GM19463 (cell line): Measurements from ENCODE around the gene HLA-DQB2.
"Not testable (repeated sequence)": the region's sequence is repeated elsewhere in the genome, so short reads cannot be mapped to it uniquely, and the experiment has no call there.

Source experiments
- ATAC-seq: cut with Tn5 transposase; IDR thresholded peaks from one replicate; pipeline ENCODE4 v1.9.1; 2021; ENCODE audit warnings: mild to moderate bottlenecking, moderate library complexity; ENCODE audit not compliant: unreplicated experiment

HLA-DQB2 gene

DNA sequence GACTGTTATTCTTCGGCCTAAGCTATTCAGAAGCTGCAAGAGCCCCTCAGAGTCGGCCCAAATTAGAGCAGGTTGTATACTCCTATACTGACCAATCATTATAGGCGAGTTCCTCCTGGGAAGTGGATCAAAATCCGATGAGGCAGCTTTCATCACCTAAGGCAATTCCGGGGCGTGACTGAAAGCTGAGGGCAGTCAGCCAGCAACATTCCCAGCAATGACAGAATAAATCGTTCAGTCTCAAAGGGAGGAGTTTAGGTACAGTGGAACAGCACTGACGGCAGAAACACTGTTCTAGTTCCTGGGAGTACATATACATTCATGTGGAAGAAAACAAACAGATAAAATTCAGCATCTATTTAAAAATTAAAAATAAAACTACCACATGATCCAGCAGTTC, 10.8 kb downstream of the HLA-DQB2 start:
- no peak for ATAC-seq

DNA sequence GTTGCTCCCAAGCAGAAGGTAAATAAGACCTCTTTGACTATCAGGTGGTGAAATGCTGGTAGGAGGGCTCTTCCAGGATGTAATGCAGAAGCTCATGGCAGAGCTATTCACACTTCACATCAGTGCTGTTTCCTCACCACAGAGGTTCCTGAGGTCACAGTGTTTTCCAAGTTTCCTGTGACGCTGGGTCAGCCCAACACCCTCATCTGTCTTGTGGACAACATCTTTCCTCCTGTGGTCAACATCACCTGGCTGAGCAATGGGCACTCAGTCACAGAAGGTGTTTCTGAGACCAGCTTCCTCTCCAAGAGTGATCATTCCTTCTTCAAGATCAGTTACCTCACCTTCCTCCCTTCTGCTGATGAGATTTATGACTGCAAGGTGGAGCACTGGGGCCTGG, 17.7 kb downstream of the HLA-DQB2 start:
- ATAC-seq = not testable (repeated sequence)

DNA sequence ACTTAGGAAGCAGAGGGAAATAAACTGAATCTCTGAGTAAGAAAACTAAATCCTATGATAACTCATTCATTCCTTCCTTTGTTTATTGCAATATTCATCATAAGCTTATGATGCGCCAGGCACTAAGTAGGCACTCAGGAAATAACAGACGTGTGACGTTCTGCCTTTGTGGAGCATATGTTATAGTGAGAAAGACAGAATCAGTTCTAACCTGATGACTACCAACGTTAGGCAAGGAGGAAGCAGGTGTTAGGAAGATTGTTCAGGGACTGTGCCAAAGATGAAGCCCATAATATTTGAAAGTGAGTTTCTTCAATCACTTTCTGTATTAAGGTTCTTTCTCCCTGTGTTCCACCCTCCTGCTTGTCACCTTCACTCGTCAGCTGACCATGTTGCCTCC, 18.6 kb downstream of the HLA-DQB2 start:
- ATAC-seq = no peak

DNA sequence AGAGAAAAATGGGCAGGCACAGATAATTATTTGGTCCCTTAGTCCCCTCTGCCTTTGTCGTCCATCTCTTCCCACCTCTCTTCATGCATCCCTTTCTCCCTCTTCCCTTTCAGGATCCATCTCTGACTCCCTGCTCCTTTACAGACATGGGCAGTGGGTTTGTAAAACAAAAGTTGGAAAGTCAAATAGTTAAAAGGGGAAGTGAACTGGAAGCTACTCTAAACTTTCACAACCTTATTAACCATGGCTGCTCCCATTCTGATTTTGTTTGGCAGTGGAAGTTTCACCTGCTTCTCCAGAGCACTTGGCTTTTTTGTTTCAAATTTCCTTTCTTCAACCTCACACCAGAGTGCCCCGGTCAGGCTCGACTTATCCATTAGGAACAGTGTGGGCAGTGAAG, 21.0 kb downstream of the HLA-DQB2 start:
- no peak for ATAC-seq

DNA sequence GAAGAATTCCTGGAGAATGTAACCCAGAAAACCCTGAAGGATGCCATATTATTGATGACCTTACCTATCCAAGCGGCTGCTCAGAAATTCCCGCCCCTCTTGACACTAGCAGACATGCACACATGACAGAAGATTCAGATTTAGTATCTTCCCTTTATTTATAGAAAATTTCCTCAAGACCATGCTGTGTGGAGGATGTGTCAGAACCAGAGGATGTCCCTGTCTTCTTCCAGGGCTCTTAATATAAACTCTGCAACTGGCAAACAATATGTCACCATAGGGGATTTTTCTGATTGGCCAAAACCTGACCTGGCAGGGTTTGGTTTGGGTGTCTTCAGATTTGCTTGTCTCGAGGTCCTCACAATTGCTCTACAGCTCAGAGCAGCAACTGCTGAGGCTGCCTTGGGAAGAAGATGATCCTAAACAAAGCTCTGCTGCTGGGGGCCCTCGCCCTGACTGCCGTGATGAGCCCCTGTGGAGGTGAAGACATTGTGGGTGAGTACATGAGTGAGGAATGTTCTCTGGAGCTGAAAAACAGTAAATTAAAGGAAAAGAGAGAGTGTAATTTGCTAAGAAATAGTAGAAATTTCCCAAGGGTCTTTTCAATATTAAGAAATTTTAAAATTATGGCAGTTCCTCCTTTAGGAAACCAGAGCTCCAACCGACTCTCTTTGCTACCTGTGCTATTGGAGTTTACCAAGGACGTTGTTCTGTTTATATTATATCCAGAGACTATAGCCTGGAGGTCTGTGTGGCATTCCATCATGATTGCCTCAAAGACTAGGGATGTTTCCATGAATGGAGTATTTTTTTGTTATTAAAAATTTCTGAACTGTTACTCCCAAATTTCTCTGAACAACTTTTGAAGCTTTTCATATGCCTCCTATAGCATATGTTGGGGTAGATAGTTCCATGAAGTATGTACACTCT, 22.0 kb downstream of the HLA-DQB2 start, which contains the start of gene HLA-DQA2:
HLA-DQA2 (plus strand) TSS at position 361 of the 930 bp plus-strand sequence; CDS start at position 414, 53 bp downstream.
- ATAC-seq = no peak

DNA sequence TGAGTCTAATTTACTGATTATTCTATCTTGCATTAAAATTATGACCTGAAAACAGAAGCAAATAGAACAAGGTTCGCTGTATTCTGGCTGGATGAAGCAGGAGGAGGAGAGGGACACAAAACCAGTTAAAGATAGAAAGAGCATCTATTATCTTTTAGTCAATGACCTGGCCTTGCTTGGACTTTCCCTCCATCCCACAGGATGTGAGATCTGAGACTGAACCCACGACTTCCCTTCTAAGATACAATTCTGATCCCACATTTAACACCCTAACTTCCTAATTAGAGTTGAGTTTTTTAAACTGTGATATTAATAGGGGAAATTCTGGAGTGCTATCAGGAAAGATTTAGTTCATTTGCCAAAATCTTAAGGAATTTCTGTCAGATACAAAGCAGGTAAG, 25.2 kb downstream of the HLA-DQB2 start:
- ATAC-seq = no peak

DNA sequence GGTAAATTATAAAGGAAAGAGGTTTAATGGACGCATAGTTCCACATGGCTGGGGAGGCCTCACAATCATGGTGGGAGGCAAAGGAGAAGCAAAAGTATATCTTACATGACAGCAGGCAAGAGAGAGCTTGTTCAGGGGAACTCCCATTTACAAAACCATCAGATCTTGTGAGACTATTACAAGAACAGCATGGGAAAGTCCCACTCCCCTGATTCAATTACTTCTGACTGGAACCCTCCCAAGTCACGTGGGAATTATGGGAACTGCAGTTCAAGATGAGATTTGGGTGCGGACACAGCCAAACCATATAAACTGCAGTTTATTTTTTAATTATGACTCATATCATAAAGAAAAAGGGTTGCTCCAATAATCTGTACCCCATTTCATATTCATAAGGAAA, 44.5 kb downstream of the HLA-DQB2 start:
- ATAC-seq = no peak

DNA sequence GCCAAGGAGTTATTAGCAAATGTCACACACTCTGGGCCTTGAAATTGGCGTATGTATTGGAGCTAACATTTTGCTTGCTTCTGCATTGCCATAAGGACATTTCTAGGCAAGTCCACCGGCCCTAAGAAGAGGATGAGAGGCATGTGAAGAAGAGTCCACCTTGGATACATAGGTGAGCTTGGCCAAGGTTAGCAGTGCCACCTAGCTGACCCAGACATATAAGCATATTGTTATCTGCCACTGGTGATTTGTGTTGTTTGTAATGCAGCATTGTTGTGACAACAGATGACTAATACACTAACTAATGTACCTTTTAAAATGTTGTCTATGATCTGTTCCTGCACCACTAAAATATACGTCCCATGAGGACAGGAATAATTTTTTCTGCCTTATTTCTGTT, 46.9 kb downstream of the HLA-DQB2 start:
- ATAC-seq = no peak

DNA sequence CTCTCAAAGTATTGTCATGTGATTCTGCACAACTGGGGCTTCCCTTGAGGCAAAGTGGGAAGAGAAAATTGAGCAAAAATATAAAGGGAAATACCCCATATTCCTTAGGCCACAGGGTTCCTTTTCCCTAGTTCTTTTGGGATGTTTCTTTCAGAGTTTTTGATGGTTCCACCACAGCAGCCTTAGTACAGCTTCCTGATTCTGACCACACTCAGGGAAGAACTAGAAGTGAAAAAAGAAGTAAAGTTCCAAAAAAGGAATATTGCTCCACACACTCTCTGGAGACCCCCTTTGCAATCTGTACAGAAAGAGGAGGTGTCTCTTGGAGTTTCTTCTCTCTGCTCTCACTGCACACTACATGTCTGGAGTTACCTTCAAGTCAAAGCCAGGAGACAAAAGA, 50.1 kb downstream of the HLA-DQB2 start:
- no peak for ATAC-seq

DNA sequence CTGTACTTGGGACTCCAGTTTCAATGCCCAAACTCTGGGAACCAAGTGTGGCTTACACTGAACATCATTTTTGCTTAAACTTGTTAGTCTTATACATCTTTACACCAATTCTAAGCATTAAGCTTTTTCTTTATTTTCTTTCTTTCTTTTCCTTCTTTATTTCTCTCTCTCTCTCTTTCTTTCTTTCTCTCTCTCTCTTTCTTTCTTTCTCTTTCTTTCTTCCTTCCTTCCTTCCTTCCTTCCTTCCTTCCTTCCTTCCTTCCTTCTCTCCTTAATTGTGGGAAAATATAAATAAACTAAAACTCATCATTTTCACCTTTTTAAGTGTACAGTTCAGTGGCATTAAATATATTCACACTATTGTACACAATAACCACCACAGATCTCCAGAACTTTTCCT, 53.7 kb downstream of the HLA-DQB2 start:
- no peak for ATAC-seq
